Measurements from ENCODE around the gene BANF2. TPM values are rescaled to one million over a fixed set of nuclear protein-coding genes. Genes with fewer than 3 reads are reported as not detected.

BANF2 gene
- total and polyA plus RNA-seq, 2 of the 13 experiments (the other 11 are each of a cell fraction or from before 2014, with no cell fraction given), result 0.35 TPM; not detected in 1

- TF ChIP-seq ZNF703 (CRISPR knock-in tag; IDR thresholded peaks at IDR 0.05; ENCODE audit: borderline replicate concordance) (peak; percentile 89), ATF1 (CRISPR knock-in tag; IDR thresholded peaks at IDR 0.05) (peak; percentile 76), ZNF670 (CRISPR knock-in tag; IDR thresholded peaks at IDR 0.05; ENCODE audit: borderline replicate concordance) (peak; percentile 96), IRF2 (CRISPR knock-in tag; IDR thresholded peaks at IDR 0.05) (peak; percentile 95), KDM6A (CRISPR knock-in tag; IDR thresholded peaks at IDR 0.05; ENCODE audit: low read depth) (peak; percentile 97), SOX13 (IDR thresholded peaks at IDR 0.05) (peak; percentile 96), SOX13 (CRISPR knock-in tag; conservative IDR thresholded peaks at IDR 0.05 in 1 of 2, IDR thresholded peaks at IDR 0.05 in 1 of 2) (peak in 1 of 2 experiments; percentile 100; a peak in 2 of 4 replicates), RELA (CRISPR knock-in tag; IDR thresholded peaks at IDR 0.05) (no peak), ZNF160 (CRISPR knock-in tag; IDR thresholded peaks at IDR 0.05) (peak; percentile 57; the same call in 1 of the 2 replicates), ZNF75D (CRISPR knock-in tag; IDR thresholded peaks at IDR 0.05; ENCODE audit: borderline replicate concordance) (no peak), MAFG (CRISPR knock-in tag; IDR thresholded peaks at IDR 0.05) (no peak), ZNF263 (CRISPR knock-in tag; IDR thresholded peaks at IDR 0.05) (no peak), PHF20 (CRISPR knock-in tag; IDR thresholded peaks at IDR 0.05) (peak; percentile 71), ZBTB7A (CRISPR knock-in tag; IDR thresholded peaks at IDR 0.05) (peak; percentile 91; the same call in 1 of the 2 replicates), MTF2 (CRISPR knock-in tag; IDR thresholded peaks at IDR 0.05; ENCODE audit: borderline replicate concordance) (peak; percentile 84; the same call in 1 of the 2 replicates), NR2F1 (CRISPR knock-in tag; IDR thresholded peaks at IDR 0.05) (peak; percentile 74 to 75), ARNTL (CRISPR knock-in tag; IDR thresholded peaks at IDR 0.05) (peak; percentile 96), HMGA1 (CRISPR knock-in tag; conservative IDR thresholded peaks at IDR 0.05) (no peak), ETV6 (CRISPR knock-in tag; conservative IDR thresholded peaks at IDR 0.05) (no peak; the same call in 1 of the 2 replicates), ZNF773 (CRISPR knock-in tag; IDR thresholded peaks at IDR 0.05; ENCODE audit: borderline replicate concordance) (no peak), POLR2AphosphoS2 (IDR thresholded peaks at IDR 0.05; ENCODE audit: low read depth, low read length) (no peak), THAP11 (CRISPR knock-in tag; IDR thresholded peaks at IDR 0.05) (peak; percentile 86), ZNF225 (CRISPR knock-in tag; IDR thresholded peaks at IDR 0.05) (no peak), HDAC6 (IDR thresholded peaks at IDR 0.05; ENCODE audit: low read depth, low read length) (no peak), SRF (IDR thresholded peaks at IDR 0.05; ENCODE audit: low read depth, low read length) (no peak), RFX3 (CRISPR knock-in tag; IDR thresholded peaks at IDR 0.05) (no peak), ESRRA (CRISPR knock-in tag; IDR thresholded peaks at IDR 0.05; ENCODE audit: low read depth) (peak; percentile 87), ZNF350 (CRISPR knock-in tag; IDR thresholded peaks at IDR 0.05; ENCODE audit: borderline replicate concordance, low read depth) (peak; percentile 94), FOSL2 (CRISPR knock-in tag; IDR thresholded peaks at IDR 0.05) (peak; percentile 84), RARG (CRISPR knock-in tag; IDR thresholded peaks at IDR 0.05; ENCODE audit: low read depth) (peak; percentile 93; the same call in 1 of the 2 replicates), WIZ (CRISPR knock-in tag; IDR thresholded peaks at IDR 0.05) (peak; percentile 78), HMG20B (CRISPR knock-in tag; conservative IDR thresholded peaks at IDR 0.05) (peak; percentile 98), ELF4 (CRISPR knock-in tag; IDR thresholded peaks at IDR 0.05; ENCODE audit: borderline replicate concordance) (no peak), ZFP36 (IDR thresholded peaks at IDR 0.05; ENCODE audit: borderline replicate concordance, low read depth, low read length, partially characterized antibody) (no peak), NCOA2 (CRISPR knock-in tag; IDR thresholded peaks at IDR 0.05) (peak; percentile 97), CC2D1A (CRISPR knock-in tag; IDR thresholded peaks at IDR 0.05) (no peak; the same call in 1 of the 2 replicates)
Observed at GRCh38 chr20:17684077-17684888, 15.5 kb upstream of the BANF2 start (continued).

All from HepG2 (cell line).